ENCODE measurements around the gene SCN10A.

SCN10A gene

GRCh38 chr3:38742550-38742949, 73.5 kb downstream of the SCN10A start:
- Histone ChIP-seq H3K4me2 (ENCODE audit: low read length) (no peak overlapping the region), H3K27me3 (ENCODE audit: low read depth, low read length) (peaks cover 42% of the 10 kb centered on the region), H3K79me2 (ENCODE audit: low read length) (no peaks in the 10 kb centered on the region), H3K4me1 (ENCODE audit: low read length) (peaks cover 2% of the 10 kb centered on the region; the same call in 1 of the 2 replicates), H3K36me3 (replicated peaks; ENCODE audit: low read depth, low read length) (no peaks in the 10 kb centered on the region), H3K9ac (ENCODE audit: low read length) (no peak overlapping the region), H3K4me3 (ENCODE audit: low read length) (no peak overlapping the region), H3K27ac (ENCODE audit: low read length) (no peak overlapping the region), H3K9me3 (ENCODE audit: insufficient read depth, low read length) (no peaks in the 10 kb centered on the region), H4K20me1 (ENCODE audit: insufficient read depth, low read length) (no peaks in the 10 kb centered on the region), H2AFZ (ENCODE audit: low read depth, low read length) (no peak overlapping the region)
- TF ChIP-seq EZH2phosphoT487 (IDR thresholded peaks at IDR 0.05; ENCODE audit: low read depth), result no peak
- TF ChIP-seq, protein P1, sequence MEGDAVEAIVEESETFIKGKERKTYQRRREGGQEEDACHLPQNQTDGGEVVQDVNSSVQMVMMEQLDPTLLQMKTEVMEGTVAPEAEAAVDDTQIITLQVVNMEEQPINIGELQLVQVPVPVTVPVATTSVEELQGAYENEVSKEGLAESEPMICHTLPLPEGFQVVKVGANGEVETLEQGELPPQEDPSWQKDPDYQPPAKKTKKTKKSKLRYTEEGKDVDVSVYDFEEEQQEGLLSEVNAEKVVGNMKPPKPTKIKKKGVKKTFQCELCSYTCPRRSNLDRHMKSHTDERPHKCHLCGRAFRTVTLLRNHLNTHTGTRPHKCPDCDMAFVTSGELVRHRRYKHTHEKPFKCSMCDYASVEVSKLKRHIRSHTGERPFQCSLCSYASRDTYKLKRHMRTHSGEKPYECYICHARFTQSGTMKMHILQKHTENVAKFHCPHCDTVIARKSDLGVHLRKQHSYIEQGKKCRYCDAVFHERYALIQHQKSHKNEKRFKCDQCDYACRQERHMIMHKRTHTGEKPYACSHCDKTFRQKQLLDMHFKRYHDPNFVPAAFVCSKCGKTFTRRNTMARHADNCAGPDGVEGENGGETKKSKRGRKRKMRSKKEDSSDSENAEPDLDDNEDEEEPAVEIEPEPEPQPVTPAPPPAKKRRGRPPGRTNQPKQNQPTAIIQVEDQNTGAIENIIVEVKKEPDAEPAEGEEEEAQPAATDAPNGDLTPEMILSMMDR (IDR thresholded peaks at IDR 0.05; ENCODE audit: low read depth, low read length), result no peak

GRCh38 chr3:38740537-38740936, 75.5 kb downstream of the SCN10A start:
- Histone ChIP-seq H3K79me2 (ENCODE audit: low read length) (no peaks in the 10 kb centered on the region), H4K20me1 (ENCODE audit: insufficient read depth, low read length) (no peaks in the 10 kb centered on the region), H3K9ac (ENCODE audit: low read length) (no peak overlapping the region), H3K36me3 (replicated peaks; ENCODE audit: low read depth, low read length) (no peaks in the 10 kb centered on the region), H3K4me1 (ENCODE audit: low read length) (peaks cover 2% of the 10 kb centered on the region; the same call in 1 of the 2 replicates), H2AFZ (ENCODE audit: low read depth, low read length) (no peak overlapping the region), H3K4me3 (ENCODE audit: low read length) (no peak overlapping the region), H3K4me2 (ENCODE audit: low read length) (no peak overlapping the region), H3K27ac (ENCODE audit: low read length) (no peak overlapping the region), H3K27me3 (ENCODE audit: low read depth, low read length) (peaks cover 36% of the 10 kb centered on the region), H3K9me3 (ENCODE audit: insufficient read depth, low read length) (no peaks in the 10 kb centered on the region)
- TF ChIP-seq, protein P1 (IDR thresholded peaks at IDR 0.05; ENCODE audit: low read depth, low read length), result no peak
- TF ChIP-seq EZH2phosphoT487 (IDR thresholded peaks at IDR 0.05; ENCODE audit: low read depth), result no peak

DNA sequence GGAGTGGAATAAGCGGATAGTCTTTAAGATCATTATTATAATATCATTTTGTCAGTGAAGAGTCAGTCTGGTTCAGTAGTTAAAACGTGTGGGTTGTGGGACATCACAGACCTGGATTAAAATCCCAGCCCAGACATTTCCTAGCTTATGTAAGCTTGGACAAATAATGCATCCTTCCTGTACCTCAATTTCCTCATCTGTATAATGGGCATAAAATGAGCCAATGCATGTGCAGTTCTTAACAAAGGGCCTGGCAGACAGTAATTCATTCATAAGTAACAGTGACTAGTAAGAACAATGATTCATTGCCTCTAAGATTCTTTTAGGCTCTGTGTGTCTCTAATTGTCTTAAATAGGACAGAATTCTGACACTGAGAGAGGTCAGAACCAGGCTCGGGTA, 76.1 kb downstream of the SCN10A start:
- Histone ChIP-seq H3K4me2 (ENCODE audit: low read length) (no peak overlapping the region), H3K4me1 (ENCODE audit: low read length) (peaks cover 2% of the 10 kb centered on the region; the same call in 1 of the 2 replicates), H3K9me3 (ENCODE audit: insufficient read depth, low read length) (no peaks in the 10 kb centered on the region), H3K9ac (ENCODE audit: low read length) (no peak overlapping the region), H3K27ac (ENCODE audit: low read length) (no peak overlapping the region), H3K36me3 (replicated peaks; ENCODE audit: low read depth, low read length) (no peaks in the 10 kb centered on the region), H4K20me1 (ENCODE audit: insufficient read depth, low read length) (no peaks in the 10 kb centered on the region), H3K27me3 (ENCODE audit: low read depth, low read length) (peaks cover 31% of the 10 kb centered on the region), H3K4me3 (ENCODE audit: low read length) (no peak overlapping the region), H2AFZ (ENCODE audit: low read depth, low read length) (no peak overlapping the region), H3K79me2 (ENCODE audit: low read length) (no peaks in the 10 kb centered on the region)
- no peak for TF ChIP-seq EZH2phosphoT487 (IDR thresholded peaks at IDR 0.05; ENCODE audit: low read depth)
- TF ChIP-seq, protein P1 (IDR thresholded peaks at IDR 0.05; ENCODE audit: low read depth, low read length), result no peak

- no peak overlapping the region for H3K4me3 ChIP-seq (ENCODE audit: low read length)
- H3K36me3 ChIP-seq (replicated peaks; ENCODE audit: low read depth, low read length), result no peaks in the 10 kb centered on the region
- peaks cover 2% of the 10 kb centered on the region; the same call in 1 of the 2 replicates for H3K4me1 ChIP-seq (ENCODE audit: low read length)
- H3K9me3 ChIP-seq (ENCODE audit: insufficient read depth, low read length), result no peaks in the 10 kb centered on the region
- no peak overlapping the region for H3K27ac ChIP-seq (ENCODE audit: low read length)
- no peak overlapping the region for H3K9ac ChIP-seq (ENCODE audit: low read length)
- TF ChIP-seq EZH2phosphoT487 (IDR thresholded peaks at IDR 0.05; ENCODE audit: low read depth), result no peak
- TF ChIP-seq, protein P1 (IDR thresholded peaks at IDR 0.05; ENCODE audit: low read depth, low read length), result no peak
- H2AFZ ChIP-seq (ENCODE audit: low read depth, low read length), result no peak overlapping the region
- no peaks in the 10 kb centered on the region for H4K20me1 ChIP-seq (ENCODE audit: insufficient read depth, low read length)
- peaks cover 30% of the 10 kb centered on the region for H3K27me3 ChIP-seq (ENCODE audit: low read depth, low read length)
- no peak overlapping the region for H3K4me2 ChIP-seq (ENCODE audit: low read length)
- H3K79me2 ChIP-seq (ENCODE audit: low read length), result no peaks in the 10 kb centered on the region
Observed at GRCh38 chr3:38739396-38739689, 76.7 kb downstream of the SCN10A start.

Measured in OCI-LY3 (cell line).